ENCODE measurements around the gene DRC7.

DRC7 gene

GRCh38 chr16:57694725-57695679 lies at the start of gene DRC7:
Gene DRC7 (plus strand): TSS chr16:57694806. CDS start chr16:57697950, 3,144 bp downstream.
- peak within 1 kb of the TSS; percentile 72 for H3K27ac Mint-ChIP-seq
- no peaks in the 10 kb centered on the region for H3K36me3 Mint-ChIP-seq
- H3K4me1 Mint-ChIP-seq: peaks cover 17% of the 10 kb centered on the region
- DNase-seq (ENCODE audit: low spot score in 2 of 2): no peak
- peak; percentile 41 for ATAC-seq
- H3K9me3 Mint-ChIP-seq: no peaks in the 10 kb centered on the region
- H3K4me3 Mint-ChIP-seq: peak within 1 kb of the TSS; percentile 41

GRCh38 chr16:57645169-57645568 lies 49.4 kb upstream of the DRC7 start:
- Mint-ChIP-seq H3K4me1 (peaks cover 48% of the 10 kb centered on the region), H3K4me3 (peak overlapping the region; percentile 30), H3K36me3 (peaks cover 62% of the 10 kb centered on the region), H3K27ac (peak overlapping the region; percentile 93), H3K9me3 (no peaks in the 10 kb centered on the region)
- DNase-seq (ENCODE audit: low spot score in 2 of 2): no peak
- ATAC-seq: no peak

GRCh38 chr16:57645691-57646387 lies 48.8 kb upstream of the DRC7 start:
- Mint-ChIP-seq H3K9me3 (no peaks in the 10 kb centered on the region), H3K4me1 (peaks cover 51% of the 10 kb centered on the region), H3K27ac (peak overlapping the region; percentile 93), H3K4me3 (peak overlapping the region; percentile 66), H3K36me3 (peaks cover 62% of the 10 kb centered on the region)
- DNase-seq (ENCODE audit: low spot score in 2 of 2): no peak
- no peak for ATAC-seq

GRCh38 chr16:57646388-57647039 lies 48.1 kb upstream of the DRC7 start:
- peak; percentile 68 for ATAC-seq
- Mint-ChIP-seq H3K4me1 (peaks cover 57% of the 10 kb centered on the region), H3K9me3 (no peaks in the 10 kb centered on the region), H3K27ac (peak overlapping the region; percentile 93), H3K4me3 (peak overlapping the region; percentile 66), H3K36me3 (peaks cover 66% of the 10 kb centered on the region)
- DNase-seq (ENCODE audit: low spot score in 2 of 2): no peak

GRCh38 chr16:57647136-57647875 lies 47.3 kb upstream of the DRC7 start:
- Mint-ChIP-seq H3K4me3 (peak overlapping the region; percentile 66), H3K27ac (peak overlapping the region; percentile 93), H3K4me1 (peaks cover 65% of the 10 kb centered on the region), H3K9me3 (no peaks in the 10 kb centered on the region), H3K36me3 (peaks cover 66% of the 10 kb centered on the region)
- no peak for DNase-seq (ENCODE audit: low spot score in 2 of 2)
- ATAC-seq: no peak

- H3K27ac Mint-ChIP-seq: peak overlapping the region; percentile 93
Observed at GRCh38 chr16:57648125-57648524, 46.5 kb upstream of the DRC7 start.

GRCh38 chr16:57648581-57649442 lies 45.8 kb upstream of the DRC7 start:
- H3K4me1 Mint-ChIP-seq: peaks cover 69% of the 10 kb centered on the region
- DNase-seq (ENCODE audit: low spot score in 2 of 2) (peak; percentile 89 to 99), ATAC-seq (peak; percentile 78)
- H3K9me3 Mint-ChIP-seq: no peaks in the 10 kb centered on the region
- H3K4me3 Mint-ChIP-seq: peak overlapping the region; percentile 66
- peak overlapping the region; percentile 93 for H3K27ac Mint-ChIP-seq
- peaks cover 73% of the 10 kb centered on the region for H3K36me3 Mint-ChIP-seq

More at GRCh38 chr16:57648125-57648524, 46.5 kb upstream of the DRC7 start:
- DNase-seq (ENCODE audit: low spot score in 2 of 2): no peak
- peak overlapping the region; percentile 66 for H3K4me3 Mint-ChIP-seq
- H3K4me1 Mint-ChIP-seq: peaks cover 66% of the 10 kb centered on the region
- no peak for ATAC-seq
- H3K9me3 Mint-ChIP-seq: no peaks in the 10 kb centered on the region
- peaks cover 70% of the 10 kb centered on the region for H3K36me3 Mint-ChIP-seq

- peaks cover 78% of the 10 kb centered on the region for H3K36me3 Mint-ChIP-seq
- H3K4me1 Mint-ChIP-seq: peaks cover 72% of the 10 kb centered on the region
- no peaks in the 10 kb centered on the region for H3K9me3 Mint-ChIP-seq
- H3K27ac Mint-ChIP-seq: peak overlapping the region; percentile 93
- H3K4me3 Mint-ChIP-seq: peak overlapping the region; percentile 66
- no peak for DNase-seq (ENCODE audit: low spot score in 2 of 2)
- no peak for ATAC-seq
Observed at GRCh38 chr16:57649443-57649751, 45.2 kb upstream of the DRC7 start.

- H3K27ac Mint-ChIP-seq: no peak overlapping the region
- ATAC-seq: no peak
Observed at GRCh38 chr16:57649846-57650245, 44.8 kb upstream of the DRC7 start.

GRCh38 chr16:57651344-57652333 lies 43.0 kb upstream of the DRC7 start:
- peak overlapping the region; percentile 89 for H3K27ac Mint-ChIP-seq
- H3K36me3 Mint-ChIP-seq: peaks cover 98% of the 10 kb centered on the region
- H3K4me3 Mint-ChIP-seq: peak overlapping the region; percentile 31
- H3K4me1 Mint-ChIP-seq: peaks cover 80% of the 10 kb centered on the region
- DNase-seq (ENCODE audit: low spot score in 2 of 2) (no peak), ATAC-seq (peak; percentile 36)
- H3K9me3 Mint-ChIP-seq: no peaks in the 10 kb centered on the region

More at GRCh38 chr16:57649846-57650245, 44.8 kb upstream of the DRC7 start:
- no peaks in the 10 kb centered on the region for H3K9me3 Mint-ChIP-seq
- peaks cover 72% of the 10 kb centered on the region for H3K4me1 Mint-ChIP-seq
- DNase-seq (ENCODE audit: low spot score in 2 of 2): no peak
- H3K4me3 Mint-ChIP-seq: peak overlapping the region; percentile 35
- peaks cover 82% of the 10 kb centered on the region for H3K36me3 Mint-ChIP-seq

- H3K9me3 Mint-ChIP-seq: no peaks in the 10 kb centered on the region
- ATAC-seq: no peak
- peaks cover 98% of the 10 kb centered on the region for H3K36me3 Mint-ChIP-seq
- DNase-seq (ENCODE audit: low spot score in 2 of 2): no peak
- peak overlapping the region; percentile 91 for H3K27ac Mint-ChIP-seq
- peak overlapping the region; percentile 35 for H3K4me3 Mint-ChIP-seq
- peaks cover 75% of the 10 kb centered on the region for H3K4me1 Mint-ChIP-seq
Observed at GRCh38 chr16:57652695-57653471, 41.7 kb upstream of the DRC7 start.

- DNase-seq (ENCODE audit: low spot score in 2 of 2) (no peak), ATAC-seq (no peak)
- H3K27ac Mint-ChIP-seq: peak overlapping the region; percentile 91
- H3K4me1 Mint-ChIP-seq: peaks cover 74% of the 10 kb centered on the region
- peak overlapping the region; percentile 35 for H3K4me3 Mint-ChIP-seq
- H3K36me3 Mint-ChIP-seq: peaks cover 98% of the 10 kb centered on the region
- H3K9me3 Mint-ChIP-seq: no peaks in the 10 kb centered on the region
Observed at GRCh38 chr16:57653936-57654335, 40.7 kb upstream of the DRC7 start.
